ENCODE data around the gene HK1. TPM values are rescaled to one million over a fixed set of nuclear protein-coding genes. Genes with fewer than 3 reads are reported as not detected.
"Not testable (repeated sequence)": the region's sequence is repeated elsewhere in the genome, so short reads cannot be mapped to it uniquely, and the experiment has no call there.

The HK1 gene
- total RNA-seq, 1 experiment from 2014 or later: 35.2 TPM

- Histone ChIP-seq H3K4me1 (no peaks in the 10 kb centered on the region), H3K27ac (no peak overlapping the region), H3K9me3 (replicated peaks) (no peaks in the 10 kb centered on the region), H3K36me3 (no peaks in the 10 kb centered on the region), H3K4me3 (no peak overlapping the region), H3K27me3 (no peaks in the 10 kb centered on the region)
- no peak for DNase-seq
Measured at GRCh38 chr10:69315100-69315542, 36.8 kb downstream of the HK1 start.

GRCh38 chr10:69315610-69316312 lies 37.5 kb downstream of the HK1 start:
- H3K27ac ChIP-seq: no peak overlapping the region
- H3K9me3 ChIP-seq (replicated peaks): no peaks in the 10 kb centered on the region
- DNase-seq: no peak
- no peaks in the 10 kb centered on the region for H3K27me3 ChIP-seq
- H3K4me1 ChIP-seq: no peaks in the 10 kb centered on the region
- H3K4me3 ChIP-seq: no peak overlapping the region
- no peaks in the 10 kb centered on the region for H3K36me3 ChIP-seq

GRCh38 chr10:69316313-69317059 lies 38.2 kb downstream of the HK1 start:
- H3K27ac ChIP-seq: no peak overlapping the region

GRCh38 chr10:69317175-69317604 lies 38.9 kb downstream of the HK1 start:
- no peaks in the 10 kb centered on the region for H3K27me3 ChIP-seq
- H3K4me3 ChIP-seq: no peak overlapping the region
- peak in 1 of 2 experiments; percentile 6 for DNase-seq
- H3K27ac ChIP-seq: no peak overlapping the region
- no peaks in the 10 kb centered on the region for H3K4me1 ChIP-seq
- no peaks in the 10 kb centered on the region for H3K36me3 ChIP-seq
- H3K9me3 ChIP-seq (replicated peaks): no peaks in the 10 kb centered on the region

More at GRCh38 chr10:69316313-69317059, 38.2 kb downstream of the HK1 start:
- no peaks in the 10 kb centered on the region for H3K9me3 ChIP-seq (replicated peaks)
- H3K4me1 ChIP-seq: no peaks in the 10 kb centered on the region
- no peaks in the 10 kb centered on the region for H3K36me3 ChIP-seq
- no peak overlapping the region for H3K4me3 ChIP-seq
- H3K27me3 ChIP-seq: no peaks in the 10 kb centered on the region
- DNase-seq: no peak

- no peaks in the 10 kb centered on the region for H3K36me3 ChIP-seq
- H3K9me3 ChIP-seq (replicated peaks): no peaks in the 10 kb centered on the region
- H3K4me3 ChIP-seq: peak overlapping the region; percentile 89
- no peaks in the 10 kb centered on the region for H3K27me3 ChIP-seq
- H3K4me1 ChIP-seq: no peaks in the 10 kb centered on the region
- no peak overlapping the region for H3K27ac ChIP-seq
- DNase-seq: no peak
Measured at GRCh38 chr10:69317626-69318105, 39.4 kb downstream of the HK1 start.

GRCh38 chr10:69318106-69318866 lies 40.0 kb downstream of the HK1 start:
- no peaks in the 10 kb centered on the region for H3K4me1 ChIP-seq
- H3K27ac ChIP-seq: no peak overlapping the region; the same call in 1 of the 2 replicates
- peak overlapping the region; percentile 89 for H3K4me3 ChIP-seq
- H3K9me3 ChIP-seq (replicated peaks): no peaks in the 10 kb centered on the region
- peak; percentile 81 to 83 for DNase-seq
- no peaks in the 10 kb centered on the region for H3K27me3 ChIP-seq
- no peaks in the 10 kb centered on the region for H3K36me3 ChIP-seq

GRCh38 chr10:69318867-69319727 lies 40.8 kb downstream of the HK1 start:
- H3K27ac ChIP-seq: peak overlapping the region; percentile 27
- peak; percentile 46 to 55 for DNase-seq
- no peaks in the 10 kb centered on the region for H3K36me3 ChIP-seq
- H3K9me3 ChIP-seq (replicated peaks): no peaks in the 10 kb centered on the region
- H3K27me3 ChIP-seq: no peaks in the 10 kb centered on the region
- peak overlapping the region; percentile 89 for H3K4me3 ChIP-seq
- no peaks in the 10 kb centered on the region for H3K4me1 ChIP-seq

GRCh38 chr10:69319841-69320316 lies 41.6 kb downstream of the HK1 start:
- no peaks in the 10 kb centered on the region for H3K9me3 ChIP-seq (replicated peaks)
- no peaks in the 10 kb centered on the region for H3K4me1 ChIP-seq
- no peaks in the 10 kb centered on the region for H3K36me3 ChIP-seq
- peak overlapping the region; percentile 89 for H3K4me3 ChIP-seq
- no peak overlapping the region for H3K27ac ChIP-seq
- DNase-seq: no peak
- H3K27me3 ChIP-seq: no peaks in the 10 kb centered on the region

GRCh38 chr10:69320521-69320920 lies 42.2 kb downstream of the HK1 start:
- Histone ChIP-seq H3K27ac (no peak overlapping the region), H3K9me3 (replicated peaks) (no peaks in the 10 kb centered on the region), H3K27me3 (no peaks in the 10 kb centered on the region), H3K4me1 (no peaks in the 10 kb centered on the region), H3K4me3 (no peak overlapping the region), H3K36me3 (no peaks in the 10 kb centered on the region)
- no peak for DNase-seq

GRCh38 chr10:69321039-69321715 lies 42.9 kb downstream of the HK1 start:
- no peaks in the 10 kb centered on the region for H3K27me3 ChIP-seq
- no peak overlapping the region for H3K4me3 ChIP-seq
- no peak for DNase-seq
- no peaks in the 10 kb centered on the region for H3K4me1 ChIP-seq
- no peaks in the 10 kb centered on the region for H3K9me3 ChIP-seq (replicated peaks)
- no peak overlapping the region for H3K27ac ChIP-seq
- no peaks in the 10 kb centered on the region for H3K36me3 ChIP-seq

- Histone ChIP-seq H3K9me3 (replicated peaks) (no peaks in the 10 kb centered on the region), H3K27me3 (no peaks in the 10 kb centered on the region), H3K36me3 (no peaks in the 10 kb centered on the region), H3K27ac (no peak overlapping the region), H3K4me3 (no peak overlapping the region), H3K4me1 (no peaks in the 10 kb centered on the region)
- no peak for DNase-seq
Measured at GRCh38 chr10:69321865-69322264, 43.6 kb downstream of the HK1 start.

GRCh38 chr10:69322346-69322745 lies 44.0 kb downstream of the HK1 start:
- H3K27ac ChIP-seq; DNase-seq; H3K9me3 ChIP-seq (replicated peaks); H3K4me3 ChIP-seq; H3K27me3 ChIP-seq; H3K36me3 ChIP-seq; H3K4me1 ChIP-seq: not testable (repeated sequence)

- Histone ChIP-seq H3K4me3 (no peak overlapping the region), H3K4me1 (no peaks in the 10 kb centered on the region), H3K36me3 (no peaks in the 10 kb centered on the region), H3K9me3 (replicated peaks) (no peaks in the 10 kb centered on the region), H3K27ac (no peak overlapping the region), H3K27me3 (no peaks in the 10 kb centered on the region)
- DNase-seq: no peak
Measured at GRCh38 chr10:69323622-69324021, 45.3 kb downstream of the HK1 start.

Data from SJCRH30 (cell line).